Smooth muscle cell (in vitro differentiated cells): Measurements from ENCODE around the gene MROH8. TPM values are rescaled to one million over a fixed set of nuclear protein-coding genes. Genes with fewer than 3 reads are reported as not detected.

Source experiments
- DNase-seq: peaks from one replicate; lab custom pipeline; 2025; ENCODE audit not compliant: unreplicated experiment; lab: John Stamatoyannopoulos, UW
- H2AFZ ChIP-seq: fragments of 200-600 bp; sonication (generic); 2 replicates; pipeline ENCODE4 v1.6.0; 2016; ENCODE audit warnings: antibody characterized with exemption, low read depth, mild to moderate bottlenecking
- H3F3A ChIP-seq: fragments of 200-600 bp; sonication (generic); 2 replicates; pipeline ENCODE4 v1.6.0; 2017; ENCODE audit warnings: antibody characterized with exemption, low read depth
- H3K27ac ChIP-seq: fragments of 200-600 bp; sonication (generic); 2 replicates; pipeline ENCODE4 v1.5.1; 2016; ENCODE audit warnings: low read depth, mild to moderate bottlenecking
- H3K27me3 ChIP-seq: fragments of 200-600 bp; sonication (generic); 2 replicates; pipeline ENCODE4 v1.6.1; 2016; ENCODE audit warnings: low read depth, mild to moderate bottlenecking
- H3K36me3 ChIP-seq: fragments of 200-600 bp; sonication (generic); 2 replicates; pipeline ENCODE4 v1.5.1; 2016; ENCODE audit warnings: low read depth
- H3K4me1 ChIP-seq: fragments of 200-600 bp; sonication (generic); 2 replicates; pipeline ENCODE4 v1.5.1; 2016; ENCODE audit warnings: low read depth
- H3K4me2 ChIP-seq: fragments of 200-600 bp; sonication (generic); 2 replicates; pipeline ENCODE4 v1.6.0; 2016; ENCODE audit warnings: mild to moderate bottlenecking
- H3K4me3 ChIP-seq: fragments of 200-600 bp; sonication (generic); 2 replicates; pipeline ENCODE4 v1.5.1; 2016; ENCODE audit warnings: mild to moderate bottlenecking
- H3K79me2 ChIP-seq: fragments of 200-600 bp; sonication (generic); 2 replicates; pipeline ENCODE4 v1.6.0; 2016; ENCODE audit warnings: low read depth, mild to moderate bottlenecking
- H3K9ac ChIP-seq: fragments of 200-600 bp; sonication (generic); 2 replicates; pipeline ENCODE4 v1.6.0; 2016; ENCODE audit warnings: low read depth
- H3K9me3 ChIP-seq: fragments of 200-600 bp; sonication (generic); replicated peaks from 2 replicates; pipeline ENCODE4 v1.5.1; 2016; ENCODE audit warnings: low read depth
- H4K20me1 ChIP-seq: fragments of 200-600 bp; sonication (generic); 2 replicates; pipeline ENCODE4 v1.6.0; 2016; ENCODE audit warnings: low read depth
- WGBS: methylation state at CpG from one replicate; pipeline ENCODE4 v1.1.7; 2016; ENCODE audit warnings: low lambda C conversion rate; 5-methylcytosine and 5-hydroxymethylcytosine counted together
- polyA plus RNA-seq: library from polyadenylated mRNA; unstranded; fragments of >200 nt; fragmentation: Nextera tagmentation; extraction: Ambion mirVana; gene quantifications from 2 replicates; pipeline ENCODE4 v1.2.1, GENCODE V29; 2016
- total RNA-seq: library from RNA; depleted of rRNA; stranded (reverse); fragments of >200 nt; gene quantifications from 2 replicates; pipeline ENCODE4 v1.2.3, GENCODE V29; 2014
- TF ChIP-seq, protein P1 (sequence below): fragments of 200-600 bp; sonication (generic); IDR thresholded peaks from 2 replicates; pipeline ENCODE4 v1.5.1; 2017; ENCODE audit warnings: borderline replicate concordance, mild to moderate bottlenecking, antibody characterized with exemption; ENCODE audit not compliant: insufficient read depth, poor library complexity, severe bottlenecking

MROH8 gene
- total and polyA plus RNA-seq, 2 experiments from 2014 or later: 0.81 to 1.6 TPM

DNA sequence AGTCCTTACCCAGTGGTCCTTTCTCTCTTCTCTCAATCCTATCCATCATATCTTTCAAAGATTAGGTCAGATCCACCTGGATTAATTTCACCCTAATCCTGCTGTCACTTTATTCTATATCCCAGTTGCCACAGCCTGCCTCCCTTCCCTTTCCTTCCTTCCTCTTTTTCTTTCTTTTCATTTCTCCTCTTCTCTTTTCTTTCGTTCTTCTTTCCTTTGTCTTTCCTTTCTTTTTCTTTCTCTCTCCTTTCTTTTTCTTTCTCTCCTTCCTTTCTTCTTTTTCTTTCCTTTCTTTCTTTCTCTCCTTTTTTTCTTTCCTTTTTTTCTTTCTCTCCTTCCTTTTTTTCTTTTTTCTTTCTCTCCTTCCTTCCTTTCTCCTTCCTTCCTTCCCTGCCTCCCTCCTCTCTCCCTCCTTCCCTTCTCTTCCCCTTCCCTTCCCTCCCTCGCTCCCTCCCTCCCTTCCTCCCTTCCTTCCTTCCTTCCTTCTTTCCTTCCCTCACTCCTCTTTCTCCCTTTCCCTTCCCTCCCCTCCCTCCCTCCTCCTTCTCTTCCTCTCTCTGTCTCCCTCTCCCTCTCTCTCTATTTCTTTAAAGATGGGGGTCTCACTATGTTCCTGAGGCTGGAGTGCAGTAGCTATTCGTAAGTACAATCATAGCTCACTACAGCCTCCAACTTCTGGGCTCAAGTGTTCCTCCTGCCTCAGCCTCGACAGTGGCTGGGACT lies 15.4 kb downstream of the MROH8 start:
- Histone ChIP-seq H2AFZ (no peak overlapping the region), H3K36me3 (no peaks in the 10 kb centered on the region), H3K9ac (no peak overlapping the region), H3K9me3 (no peaks in the 10 kb centered on the region), H4K20me1 (no peaks in the 10 kb centered on the region), H3K4me1 (no peaks in the 10 kb centered on the region), H3K27ac (no peak overlapping the region), H3K4me2 (no peak overlapping the region), H3K27me3 (peaks cover 4% of the 10 kb centered on the region), H3K79me2 (no peaks in the 10 kb centered on the region), H3F3A (no peaks in the 10 kb centered on the region), H3K4me3 (no peak overlapping the region)
- 85% methylated on average over 3 of the region's 4 CpGs for WGBS
- TF ChIP-seq, protein P1, sequence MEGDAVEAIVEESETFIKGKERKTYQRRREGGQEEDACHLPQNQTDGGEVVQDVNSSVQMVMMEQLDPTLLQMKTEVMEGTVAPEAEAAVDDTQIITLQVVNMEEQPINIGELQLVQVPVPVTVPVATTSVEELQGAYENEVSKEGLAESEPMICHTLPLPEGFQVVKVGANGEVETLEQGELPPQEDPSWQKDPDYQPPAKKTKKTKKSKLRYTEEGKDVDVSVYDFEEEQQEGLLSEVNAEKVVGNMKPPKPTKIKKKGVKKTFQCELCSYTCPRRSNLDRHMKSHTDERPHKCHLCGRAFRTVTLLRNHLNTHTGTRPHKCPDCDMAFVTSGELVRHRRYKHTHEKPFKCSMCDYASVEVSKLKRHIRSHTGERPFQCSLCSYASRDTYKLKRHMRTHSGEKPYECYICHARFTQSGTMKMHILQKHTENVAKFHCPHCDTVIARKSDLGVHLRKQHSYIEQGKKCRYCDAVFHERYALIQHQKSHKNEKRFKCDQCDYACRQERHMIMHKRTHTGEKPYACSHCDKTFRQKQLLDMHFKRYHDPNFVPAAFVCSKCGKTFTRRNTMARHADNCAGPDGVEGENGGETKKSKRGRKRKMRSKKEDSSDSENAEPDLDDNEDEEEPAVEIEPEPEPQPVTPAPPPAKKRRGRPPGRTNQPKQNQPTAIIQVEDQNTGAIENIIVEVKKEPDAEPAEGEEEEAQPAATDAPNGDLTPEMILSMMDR: no peak
- DNase-seq: no peak

DNA sequence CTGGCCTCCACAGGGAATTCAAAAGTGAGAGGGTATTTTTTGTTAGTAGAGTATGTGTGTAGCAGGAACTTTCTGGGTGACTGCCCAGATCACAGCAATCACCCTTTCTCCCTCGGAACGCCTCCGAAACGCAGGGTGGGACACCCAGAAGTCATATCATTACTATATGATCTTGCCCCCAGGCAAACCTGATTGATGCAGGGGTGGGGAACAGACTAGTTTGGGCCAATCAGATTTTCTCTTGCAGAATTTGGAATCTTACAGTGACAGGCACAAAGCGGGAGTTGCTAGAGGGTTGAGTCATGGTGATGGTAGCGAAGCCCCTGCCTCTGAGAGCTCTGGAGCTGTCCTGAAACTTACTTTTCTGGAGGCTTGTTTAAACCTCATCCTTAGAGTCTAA lies 16.7 kb downstream of the MROH8 start:
- H3K9me3 ChIP-seq: no peaks in the 10 kb centered on the region
- no peaks in the 10 kb centered on the region for H3F3A ChIP-seq
- H3K4me1 ChIP-seq: no peaks in the 10 kb centered on the region
- peaks cover 4% of the 10 kb centered on the region for H3K27me3 ChIP-seq
- 82% methylated on average over 6 of the region's 6 CpGs for WGBS
- no peaks in the 10 kb centered on the region for H4K20me1 ChIP-seq
- H3K79me2 ChIP-seq: no peaks in the 10 kb centered on the region
- no peak overlapping the region for H3K9ac ChIP-seq
- no peak overlapping the region for H3K27ac ChIP-seq
- DNase-seq: no peak
- no peaks in the 10 kb centered on the region for H3K36me3 ChIP-seq
- H3K4me3 ChIP-seq: no peak overlapping the region
- H2AFZ ChIP-seq: no peak overlapping the region
- TF ChIP-seq, protein P1: no peak
- H3K4me2 ChIP-seq: no peak overlapping the region

DNA sequence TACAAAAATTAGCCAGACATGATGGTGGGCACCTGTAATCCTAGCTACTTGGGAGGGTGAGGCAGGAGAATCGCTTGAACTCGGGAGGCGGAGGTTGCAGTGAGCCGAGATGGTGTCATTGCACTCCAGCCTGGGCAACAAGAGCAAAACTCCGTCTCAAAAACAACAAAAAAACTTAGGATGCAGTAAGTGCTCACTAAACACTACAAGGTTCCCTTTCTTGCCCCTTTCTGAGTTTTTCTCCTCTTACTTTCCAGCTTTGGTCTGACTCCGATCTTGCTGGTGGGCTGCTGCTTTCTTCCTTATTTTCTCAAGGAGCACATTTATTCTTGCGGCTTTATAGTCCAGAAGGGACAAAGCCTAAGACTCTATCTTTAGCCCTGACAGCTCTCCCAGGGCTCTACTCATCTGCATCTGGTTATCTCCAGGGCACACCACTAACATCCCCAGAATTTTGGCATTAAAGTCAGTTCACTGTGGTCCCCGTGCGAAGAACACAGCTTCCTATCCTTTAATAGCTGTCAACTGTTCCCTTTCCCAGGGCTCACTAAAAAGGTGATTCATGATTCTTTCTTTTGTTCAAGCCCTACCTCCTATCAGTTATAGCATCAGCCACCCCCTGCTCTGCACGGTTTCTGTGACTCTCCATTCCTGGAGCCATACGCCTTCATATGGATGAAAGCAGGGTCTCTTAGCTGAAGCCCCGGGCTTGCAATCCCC lies 17.4 kb downstream of the MROH8 start:
- 71% methylated on average over 12 of the region's 12 CpGs for WGBS
- Histone ChIP-seq H3K9ac (no peak overlapping the region), H4K20me1 (no peaks in the 10 kb centered on the region), H3K79me2 (no peaks in the 10 kb centered on the region), H3K9me3 (no peaks in the 10 kb centered on the region), H3K36me3 (no peaks in the 10 kb centered on the region), H3K4me2 (no peak overlapping the region), H3K4me3 (no peak overlapping the region), H2AFZ (no peak overlapping the region), H3K27me3 (peaks cover 4% of the 10 kb centered on the region), H3F3A (no peaks in the 10 kb centered on the region), H3K27ac (no peak overlapping the region), H3K4me1 (no peaks in the 10 kb centered on the region)
- no peak for DNase-seq
- TF ChIP-seq, protein P1: no peak

DNA sequence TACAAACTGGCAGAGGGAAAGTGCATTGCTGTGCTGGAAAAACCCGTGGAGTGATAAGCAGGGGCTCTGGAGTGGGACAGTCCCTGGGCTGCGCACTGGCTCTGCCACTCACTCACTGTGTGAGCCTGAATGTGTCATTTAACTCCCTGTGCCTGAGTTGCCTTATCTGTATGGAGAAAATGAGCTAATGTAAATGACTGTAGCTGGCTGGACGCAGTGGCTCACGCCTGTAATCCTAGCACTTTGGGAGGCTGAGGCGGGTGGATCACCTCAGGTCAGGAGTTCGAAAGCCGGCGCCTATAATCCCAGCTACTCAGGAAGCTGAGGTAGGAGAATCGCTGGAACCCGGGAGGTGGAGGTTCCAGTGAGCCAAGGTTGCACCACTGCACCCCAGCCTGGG lies 18.7 kb downstream of the MROH8 start:
- Histone ChIP-seq H4K20me1 (no peaks in the 10 kb centered on the region), H3K36me3 (no peaks in the 10 kb centered on the region), H3K4me3 (no peak overlapping the region), H3K9me3 (no peaks in the 10 kb centered on the region), H3K79me2 (no peaks in the 10 kb centered on the region), H3K27me3 (peaks cover 4% of the 10 kb centered on the region), H3K9ac (no peak overlapping the region), H2AFZ (no peak overlapping the region), H3K4me1 (no peaks in the 10 kb centered on the region), H3K27ac (no peak overlapping the region), H3F3A (no peaks in the 10 kb centered on the region), H3K4me2 (no peak overlapping the region)
- WGBS: 43% methylated on average over 10 of the region's 10 CpGs
- TF ChIP-seq, protein P1: no peak
- no peak for DNase-seq
